Astrocyte (in vitro differentiated cells and primary cell): Measurements from ENCODE around the gene TXLNA.
"Not testable (repeated sequence)": the region's sequence is repeated elsewhere in the genome, so short reads cannot be mapped to it uniquely, and the experiment has no call there.

Experiments used
- EZH2 ChIP-seq: IDR thresholded peaks from 2 replicates; pipeline ENCODE4 v1.6.1; 2012; ENCODE audit warnings: mild to moderate bottlenecking, low read length, inconsistent platforms; ENCODE audit not compliant: insufficient read depth
- TF ChIP-seq, protein P1 (sequence below): IDR thresholded peaks from 2 replicates; pipeline ENCODE4 v1.5.1; 2011; ENCODE audit warnings: low read depth, mild to moderate bottlenecking, inconsistent platforms, low read length, moderate library complexity; ENCODE audit not compliant: insufficient read depth

DNA sequence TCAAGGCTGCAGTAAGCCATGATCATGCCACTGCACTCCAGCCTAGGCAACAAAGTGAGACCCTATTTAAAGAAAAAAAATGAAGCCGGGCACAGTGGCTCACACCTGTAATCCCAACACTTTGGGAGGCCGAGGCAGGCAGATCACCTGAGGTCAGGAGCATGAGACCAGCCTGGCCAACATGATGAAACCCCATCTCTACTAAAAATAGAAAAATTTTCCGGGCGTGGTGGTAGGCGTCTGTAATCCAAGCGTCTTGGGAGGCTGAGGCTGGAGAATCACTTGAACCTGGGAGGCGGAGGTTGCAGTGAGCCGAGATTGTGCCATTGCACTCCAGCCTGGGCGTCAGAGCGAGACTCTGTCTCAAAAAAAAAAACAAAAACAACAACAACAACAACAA lies 13.8 kb upstream of the TXLNA start:
- TF ChIP-seq, protein P1, sequence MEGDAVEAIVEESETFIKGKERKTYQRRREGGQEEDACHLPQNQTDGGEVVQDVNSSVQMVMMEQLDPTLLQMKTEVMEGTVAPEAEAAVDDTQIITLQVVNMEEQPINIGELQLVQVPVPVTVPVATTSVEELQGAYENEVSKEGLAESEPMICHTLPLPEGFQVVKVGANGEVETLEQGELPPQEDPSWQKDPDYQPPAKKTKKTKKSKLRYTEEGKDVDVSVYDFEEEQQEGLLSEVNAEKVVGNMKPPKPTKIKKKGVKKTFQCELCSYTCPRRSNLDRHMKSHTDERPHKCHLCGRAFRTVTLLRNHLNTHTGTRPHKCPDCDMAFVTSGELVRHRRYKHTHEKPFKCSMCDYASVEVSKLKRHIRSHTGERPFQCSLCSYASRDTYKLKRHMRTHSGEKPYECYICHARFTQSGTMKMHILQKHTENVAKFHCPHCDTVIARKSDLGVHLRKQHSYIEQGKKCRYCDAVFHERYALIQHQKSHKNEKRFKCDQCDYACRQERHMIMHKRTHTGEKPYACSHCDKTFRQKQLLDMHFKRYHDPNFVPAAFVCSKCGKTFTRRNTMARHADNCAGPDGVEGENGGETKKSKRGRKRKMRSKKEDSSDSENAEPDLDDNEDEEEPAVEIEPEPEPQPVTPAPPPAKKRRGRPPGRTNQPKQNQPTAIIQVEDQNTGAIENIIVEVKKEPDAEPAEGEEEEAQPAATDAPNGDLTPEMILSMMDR = not testable (repeated sequence)
- not testable (repeated sequence) for TF ChIP-seq EZH2
